GM10847 (cell line): ENCODE measurements around the gene CFI.
A peak's percentile ranks its signal among the peaks of the same experiment; 100 is the strongest.

ENCODE experiments used
- POLR2A ChIP-seq: IDR thresholded peaks from 2 replicates; pipeline ENCODE4 v1.6.1; 2011; ENCODE audit not compliant: insufficient read length; ENCODE audit errors: extremely low read depth

The CFI gene

GRCh38 chr4:109801895-109802319, at the start of gene CFI:
Gene CFI (minus strand): TSS chr4:109801999. CDS start chr4:109801971, 28 bp downstream.
- TF ChIP-seq POLR2A: no peak

GRCh38 chr4:109850601-109851000, 48.8 kb upstream of the CFI start:
- no peak for TF ChIP-seq POLR2A

- no peak for TF ChIP-seq POLR2A
These were observed 46.7 kb upstream of the CFI start for GRCh38 chr4:109848501-109848900.

GRCh38 chr4:109847896-109848442, 46.2 kb upstream of the CFI start, which contains the start of gene LRIT3:
Gene LRIT3 (plus strand): TSS chr4:109848107. CDS start chr4:109848202, 95 bp downstream.
- TF ChIP-seq POLR2A: no peak

GRCh38 chr4:109846395-109847098, 44.7 kb upstream of the CFI start:
- TF ChIP-seq POLR2A: no peak

- no peak for TF ChIP-seq POLR2A
These were observed 35.2 kb upstream of the CFI start for GRCh38 chr4:109836985-109837384.

GRCh38 chr4:109833756-109834155, 32.0 kb upstream of the CFI start:
- no peak for TF ChIP-seq POLR2A

GRCh38 chr4:109827672-109828071, 25.9 kb upstream of the CFI start, which contains the start of gene RRH:
Gene RRH (plus strand): TSS chr4:109827972. CDS start chr4:109828028, 56 bp downstream.
- TF ChIP-seq POLR2A: no peak

GRCh38 chr4:109826719-109827118, 24.9 kb upstream of the CFI start:
- no peak for TF ChIP-seq POLR2A

- TF ChIP-seq POLR2A: no peak
These were observed 19.4 kb upstream of the CFI start for GRCh38 chr4:109821185-109821584.

- no peak for TF ChIP-seq POLR2A
These were observed 18.8 kb upstream of the CFI start for GRCh38 chr4:109820563-109820962.

- no peak for TF ChIP-seq POLR2A
These were observed 16.5 kb upstream of the CFI start for GRCh38 chr4:109818268-109818667.

GRCh38 chr4:109816894-109817293, 15.1 kb upstream of the CFI start:
- TF ChIP-seq POLR2A: no peak

- no peak for TF ChIP-seq POLR2A
These were observed 14.3 kb upstream of the CFI start for GRCh38 chr4:109816082-109816442.

GRCh38 chr4:109815151-109816081, 13.6 kb upstream of the CFI start, which contains the start of gene GAR1:
Gene GAR1 (plus strand): TSS chr4:109815762. CDS start chr4:109816165, 403 bp downstream.
- TF ChIP-seq POLR2A: peak; percentile 35
